ENCODE data around the gene CCDC81.

DNA sequence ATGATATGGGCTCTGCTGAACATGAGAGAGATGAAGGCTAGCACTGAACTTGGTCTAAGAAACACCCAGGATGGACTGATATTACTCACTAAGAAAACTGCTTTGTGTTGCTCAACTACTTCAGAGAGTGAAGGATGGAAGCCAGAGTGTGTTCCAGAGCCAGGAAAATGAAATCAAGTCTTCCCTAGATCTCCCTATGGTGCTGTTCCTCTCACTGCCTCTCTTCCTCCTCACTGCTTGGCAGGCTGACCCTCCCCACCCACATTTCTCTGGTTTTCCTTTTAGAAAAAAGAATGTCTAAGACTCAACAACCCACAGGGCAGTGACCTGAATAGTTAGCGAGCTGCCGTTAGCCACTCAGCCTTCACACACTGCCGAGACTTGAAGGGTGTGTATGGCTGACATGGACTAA lies 65.6 kb downstream of the CCDC81 start:
- TF ChIP-seq, protein P1, sequence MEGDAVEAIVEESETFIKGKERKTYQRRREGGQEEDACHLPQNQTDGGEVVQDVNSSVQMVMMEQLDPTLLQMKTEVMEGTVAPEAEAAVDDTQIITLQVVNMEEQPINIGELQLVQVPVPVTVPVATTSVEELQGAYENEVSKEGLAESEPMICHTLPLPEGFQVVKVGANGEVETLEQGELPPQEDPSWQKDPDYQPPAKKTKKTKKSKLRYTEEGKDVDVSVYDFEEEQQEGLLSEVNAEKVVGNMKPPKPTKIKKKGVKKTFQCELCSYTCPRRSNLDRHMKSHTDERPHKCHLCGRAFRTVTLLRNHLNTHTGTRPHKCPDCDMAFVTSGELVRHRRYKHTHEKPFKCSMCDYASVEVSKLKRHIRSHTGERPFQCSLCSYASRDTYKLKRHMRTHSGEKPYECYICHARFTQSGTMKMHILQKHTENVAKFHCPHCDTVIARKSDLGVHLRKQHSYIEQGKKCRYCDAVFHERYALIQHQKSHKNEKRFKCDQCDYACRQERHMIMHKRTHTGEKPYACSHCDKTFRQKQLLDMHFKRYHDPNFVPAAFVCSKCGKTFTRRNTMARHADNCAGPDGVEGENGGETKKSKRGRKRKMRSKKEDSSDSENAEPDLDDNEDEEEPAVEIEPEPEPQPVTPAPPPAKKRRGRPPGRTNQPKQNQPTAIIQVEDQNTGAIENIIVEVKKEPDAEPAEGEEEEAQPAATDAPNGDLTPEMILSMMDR (conservative IDR thresholded peaks at IDR 0.05 in 1 of 2, IDR thresholded peaks at IDR 0.05 in 1 of 2; ENCODE audit: low read depth in 1 of 2, low read length in 2 of 2), result no peak
- no peak for TF ChIP-seq EZH2 (IDR thresholded peaks at IDR 0.05; ENCODE audit: low read length, missing control alignments)
